GM12872 (cell line): ENCODE data around the gene BLNK.

Source experiments
- CTCF ChIP-seq: IDR thresholded peaks from 3 replicates; pipeline ENCODE4 v1.5.1; 2011; ENCODE audit warnings: low read depth, mild to moderate bottlenecking, low read length, moderate library complexity; ENCODE audit not compliant: insufficient read depth

BLNK gene

GRCh38 chr10:96250349-96250748 is 21.0 kb downstream of the BLNK start:
- TF ChIP-seq CTCF: no peak

GRCh38 chr10:96249264-96249663 is 22.1 kb downstream of the BLNK start:
- no peak for TF ChIP-seq CTCF

- no peak for TF ChIP-seq CTCF
These were observed 27.0 kb downstream of the BLNK start for GRCh38 chr10:96244354-96244753.

- no peak for TF ChIP-seq CTCF
These were observed 28.1 kb downstream of the BLNK start for GRCh38 chr10:96243296-96243695.

GRCh38 chr10:96242822-96243221 is 28.5 kb downstream of the BLNK start:
- TF ChIP-seq CTCF: no peak

- no peak for TF ChIP-seq CTCF
These were observed 32.4 kb downstream of the BLNK start for GRCh38 chr10:96238646-96239623.

- no peak for TF ChIP-seq CTCF
These were observed 34.5 kb downstream of the BLNK start for GRCh38 chr10:96236876-96237275.
